NCI-H2171 (cell line): ENCODE results near the gene SIRT4.
"Not testable (repeated sequence)": the region's sequence is repeated elsewhere in the genome, so short reads cannot be mapped to it uniquely, and the experiment has no call there.

Source experiments
- DNase-seq: peaks from one replicate; lab custom pipeline; 2025; lab: John Stamatoyannopoulos, UW

The SIRT4 gene, protein sequence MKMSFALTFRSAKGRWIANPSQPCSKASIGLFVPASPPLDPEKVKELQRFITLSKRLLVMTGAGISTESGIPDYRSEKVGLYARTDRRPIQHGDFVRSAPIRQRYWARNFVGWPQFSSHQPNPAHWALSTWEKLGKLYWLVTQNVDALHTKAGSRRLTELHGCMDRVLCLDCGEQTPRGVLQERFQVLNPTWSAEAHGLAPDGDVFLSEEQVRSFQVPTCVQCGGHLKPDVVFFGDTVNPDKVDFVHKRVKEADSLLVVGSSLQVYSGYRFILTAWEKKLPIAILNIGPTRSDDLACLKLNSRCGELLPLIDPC

GRCh38 chr12:120301962-120302815 is at the start of gene SIRT4:
Gene SIRT4, plus strand, starts transcription at chr12:120302321. Its CDS starts 1,241 bp downstream, at chr12:120303562.
- peak; percentile 88 for DNase-seq

DNA sequence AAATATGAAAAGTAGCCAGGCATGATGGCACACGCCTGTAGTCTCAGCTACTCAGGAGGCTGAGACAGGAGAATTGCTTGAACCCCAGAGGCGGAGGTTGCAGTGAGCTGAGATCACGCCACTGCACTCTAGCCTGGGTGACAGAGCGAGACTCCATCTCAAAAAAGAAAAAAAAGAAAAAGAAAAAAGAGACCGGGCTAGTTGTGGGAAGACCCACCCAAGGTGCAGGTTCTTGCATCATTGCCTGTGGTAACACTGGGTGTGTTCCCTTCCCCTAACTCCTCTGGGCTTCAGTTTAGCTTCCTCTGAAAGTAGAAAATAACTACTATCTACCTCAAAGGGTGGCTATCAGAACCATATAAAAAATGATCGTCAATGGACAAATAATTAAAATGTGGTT is 48.8 kb upstream of the SIRT4 start:
- not testable (repeated sequence) for DNase-seq

DNA sequence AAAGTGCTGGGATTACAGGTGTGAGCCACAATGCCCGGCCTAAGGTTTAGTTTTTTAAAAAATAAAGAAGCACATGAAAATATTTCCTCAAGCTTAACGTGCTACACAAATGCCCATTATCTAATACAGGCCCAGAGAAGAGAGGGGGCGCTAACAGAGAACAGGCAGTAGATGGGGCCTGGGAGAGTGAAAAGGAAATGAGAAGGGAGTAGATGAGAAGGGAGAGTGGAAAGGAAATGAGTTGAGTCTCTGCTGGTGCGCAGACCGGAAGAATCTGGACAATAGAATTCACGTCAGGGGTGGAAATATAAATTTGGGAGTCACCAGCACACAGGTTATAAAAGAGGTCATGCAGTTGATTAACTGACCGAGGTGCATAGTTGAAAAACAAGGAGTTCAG is 47.3 kb upstream of the SIRT4 start:
- no peak for DNase-seq

GRCh38 chr12:120257041-120257821 is 44.9 kb upstream of the SIRT4 start:
- no peak for DNase-seq

DNA sequence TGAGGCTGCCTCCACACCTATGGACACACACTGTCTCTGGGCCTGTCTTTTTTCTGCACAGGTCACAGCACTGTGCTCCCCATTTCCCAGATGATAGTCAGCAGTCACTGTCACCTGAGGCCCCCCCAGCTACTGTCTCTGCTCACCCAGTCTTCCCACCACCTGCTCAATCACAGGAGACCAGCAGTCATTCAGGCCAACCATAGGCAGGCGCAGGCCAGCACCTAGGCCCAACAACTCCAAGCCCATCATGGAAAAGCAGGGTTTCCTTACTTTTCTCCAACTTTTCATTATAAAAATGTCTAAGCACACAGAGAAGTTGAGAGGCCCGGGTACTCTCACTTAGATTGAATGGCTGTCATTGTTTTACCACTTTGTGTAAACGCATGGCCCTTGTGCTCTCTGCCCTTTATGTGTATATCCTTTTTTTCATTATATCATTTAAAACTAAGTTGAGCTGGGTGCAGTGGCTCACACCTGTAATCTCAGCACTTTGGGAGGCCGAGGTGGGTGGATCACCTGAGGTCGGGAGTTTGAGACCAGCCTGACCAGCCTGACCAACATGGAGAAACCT is 43.7 kb upstream of the SIRT4 start:
- no peak for DNase-seq

GRCh38 chr12:120259418-120260202 is 42.5 kb upstream of the SIRT4 start:
- DNase-seq, result no peak

DNA sequence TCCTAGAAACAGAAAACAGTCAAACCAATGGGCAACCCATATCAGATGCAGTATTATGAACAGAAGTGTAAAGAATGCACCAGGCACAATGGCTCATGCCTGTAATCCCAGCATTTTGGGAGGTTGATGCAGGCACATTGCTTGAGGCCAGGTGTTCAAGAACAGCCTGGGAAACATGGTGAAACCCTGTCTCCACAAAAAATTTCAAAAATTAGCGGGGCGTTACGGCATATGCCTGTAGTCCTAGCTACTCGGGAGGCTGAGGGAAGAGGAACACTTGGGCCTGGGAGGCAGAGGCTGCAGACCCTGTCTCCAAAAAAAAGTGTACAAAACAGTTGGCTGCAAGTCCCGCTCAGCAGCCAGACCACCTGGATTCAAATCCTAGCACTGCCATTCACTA is 41.5 kb upstream of the SIRT4 start:
- no peak for DNase-seq

DNA sequence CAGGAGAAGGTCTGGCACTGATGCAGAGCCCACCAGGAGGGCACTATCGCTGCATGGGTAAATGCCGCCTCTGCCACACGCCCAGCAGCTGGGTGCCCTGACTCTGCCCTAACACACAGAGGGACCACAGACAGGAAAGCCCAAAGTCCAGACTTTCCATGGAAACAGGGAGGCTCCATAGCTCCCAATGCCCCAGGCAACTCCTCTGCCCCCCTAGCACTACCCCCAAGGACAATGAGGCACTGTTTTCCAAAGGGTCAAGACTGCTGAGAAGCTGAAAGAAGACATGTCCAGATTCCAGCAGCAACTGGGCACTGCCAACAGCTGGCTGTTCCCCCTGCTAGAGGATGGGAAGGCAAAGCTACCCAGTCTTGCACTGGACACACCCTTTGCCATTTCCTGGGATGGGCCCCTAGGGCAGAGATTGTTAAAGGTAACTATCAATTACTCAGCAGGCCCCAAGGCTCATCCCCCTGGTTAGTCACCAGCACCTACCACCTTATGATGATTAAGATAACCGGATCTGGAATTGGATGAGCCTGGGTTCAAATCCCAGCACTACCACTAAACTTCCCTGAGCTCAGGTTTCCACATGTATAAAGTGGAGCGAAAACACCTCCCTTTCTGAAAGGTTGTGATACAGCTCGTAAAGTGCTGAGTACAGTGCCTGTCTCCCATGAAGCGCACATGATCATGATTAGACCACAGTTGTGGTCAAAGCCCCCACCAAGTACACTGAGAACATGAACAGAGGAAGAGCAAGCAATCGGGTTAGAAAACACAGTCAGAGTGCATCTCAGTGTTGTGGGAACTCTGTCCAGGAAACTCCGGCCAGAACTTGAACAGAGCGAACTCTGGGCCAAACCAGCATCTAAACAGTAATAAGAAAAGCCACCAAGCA is 39.9 kb upstream of the SIRT4 start:
- DNase-seq, result no peak

- no peak for DNase-seq
Measured at GRCh38 chr12:120262852-120263747, 39.0 kb upstream of the SIRT4 start.

DNA sequence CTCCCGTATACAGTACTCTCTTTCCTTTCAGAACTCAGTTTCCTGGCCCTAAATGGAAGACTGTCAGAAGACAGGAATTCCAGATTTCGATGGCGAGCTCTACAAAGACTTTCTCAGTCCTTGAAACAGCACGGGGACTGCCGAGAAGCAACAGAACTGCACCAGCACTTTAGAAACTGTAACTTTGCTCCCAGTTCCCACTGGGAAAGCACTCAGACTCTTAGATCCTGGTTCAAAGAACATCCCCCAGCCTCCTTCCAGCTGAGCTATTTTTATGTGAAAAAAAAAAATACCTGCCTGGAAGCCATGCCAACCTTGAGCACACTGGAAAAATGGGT is 38.4 kb upstream of the SIRT4 start:
- no peak for DNase-seq

DNA sequence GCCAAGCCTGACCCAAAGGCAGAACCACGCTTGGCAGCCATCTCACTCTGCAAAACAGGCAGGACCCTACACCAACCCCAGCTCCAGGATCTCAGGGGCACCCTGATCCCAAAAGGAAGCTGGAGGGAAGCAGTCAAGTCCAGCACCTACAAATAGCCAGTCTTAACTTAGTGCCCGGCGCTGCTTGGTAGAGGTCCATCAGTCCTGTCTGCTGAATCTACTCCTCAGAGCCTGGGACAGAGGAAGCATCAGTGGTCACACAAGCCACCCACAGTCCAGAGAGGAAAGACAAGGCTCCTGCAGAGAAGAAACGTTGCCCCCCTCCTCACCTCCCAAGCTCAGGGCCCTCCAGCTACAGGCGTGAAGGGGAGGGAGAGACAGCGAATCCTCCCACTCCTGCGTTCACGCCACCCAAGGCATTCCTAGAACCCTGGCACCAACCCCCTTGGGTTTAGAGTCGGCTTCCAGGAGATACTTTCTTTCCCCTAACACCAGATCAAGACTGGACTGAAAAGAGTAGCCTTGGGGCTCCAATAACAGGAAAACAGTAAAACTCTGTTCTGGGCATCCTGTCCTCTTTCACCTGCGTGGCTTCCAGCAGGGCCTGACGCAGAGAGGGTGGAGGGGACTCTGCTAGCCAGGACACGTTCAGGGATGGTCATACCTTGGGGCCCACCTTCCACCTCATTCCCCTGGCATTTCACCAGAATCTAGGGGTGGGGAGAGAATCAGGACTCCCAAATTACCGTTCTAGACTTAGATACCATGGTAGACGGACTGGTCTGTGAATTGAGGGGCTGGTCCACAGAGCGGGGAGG is 37.8 kb upstream of the SIRT4 start:
- DNase-seq, result no peak

GRCh38 chr12:120264904-120265472 is 37.1 kb upstream of the SIRT4 start:
- DNase-seq, result no peak

GRCh38 chr12:120265473-120266179 is 36.5 kb upstream of the SIRT4 start, which contains the start of gene PXN:
Gene PXN, minus strand, starts transcription at chr12:120265730. Its CDS starts 101 bp downstream, at chr12:120265629.
- peak; percentile 81 for DNase-seq

GRCh38 chr12:120266180-120266870 is 35.8 kb upstream of the SIRT4 start:
- DNase-seq, result no peak

DNA sequence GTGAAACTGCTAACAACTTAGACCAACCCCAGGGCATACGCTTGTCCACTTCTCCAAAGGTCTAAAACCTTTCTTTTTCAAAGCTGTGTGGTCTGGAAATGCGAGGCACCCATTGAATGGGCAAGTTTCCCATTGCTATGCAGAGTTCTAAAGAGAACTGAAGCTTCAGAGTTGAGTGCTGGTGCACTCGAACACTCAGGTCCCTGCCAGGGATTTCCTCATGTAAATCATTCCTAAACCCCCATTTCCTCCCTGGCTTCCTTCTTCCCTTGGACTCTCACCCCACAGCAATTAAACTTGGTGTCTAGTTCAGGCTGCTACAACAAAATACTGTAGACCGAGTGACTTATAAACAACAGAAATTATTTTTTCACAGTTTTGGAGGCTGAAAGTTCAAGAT is 34.4 kb upstream of the SIRT4 start:
- no peak for DNase-seq

GRCh38 chr12:120276734-120277133 is 25.4 kb upstream of the SIRT4 start:
- DNase-seq, result no peak
